ENCODE data around the gene BLACAT1.
"Not testable (repeated sequence)": the region's sequence is repeated elsewhere in the genome, so short reads cannot be mapped to it uniquely, and the experiment has no call there.

The BLACAT1 gene

GRCh38 chr1:205438213-205439158 lies 17.4 kb downstream of the BLACAT1 start:
- no peak for DNase-seq

- no peak for DNase-seq
Measured at GRCh38 chr1:205437570-205437969, 18.3 kb downstream of the BLACAT1 start.

- DNase-seq: no peak
Measured at GRCh38 chr1:205436776-205437410, 19.0 kb downstream of the BLACAT1 start.

GRCh38 chr1:205435578-205436573 lies 20.0 kb downstream of the BLACAT1 start:
- DNase-seq: no peak

GRCh38 chr1:205434738-205435137 lies 21.1 kb downstream of the BLACAT1 start:
- no peak for DNase-seq

- not testable (repeated sequence) for DNase-seq
Measured at GRCh38 chr1:205432692-205433091, 23.2 kb downstream of the BLACAT1 start.

GRCh38 chr1:205432116-205432515 lies 23.7 kb downstream of the BLACAT1 start:
- DNase-seq: no peak

- peak; percentile 71 for DNase-seq
Measured at GRCh38 chr1:205430696-205431305, 25.0 kb downstream of the BLACAT1 start.

- DNase-seq: no peak
Measured at GRCh38 chr1:205429762-205430695, 25.8 kb downstream of the BLACAT1 start.

- DNase-seq: no peak
Measured at GRCh38 chr1:205424901-205425600, 30.8 kb downstream of the BLACAT1 start.

GRCh38 chr1:205423814-205424399 lies 31.9 kb downstream of the BLACAT1 start:
- no peak for DNase-seq

- DNase-seq: no peak
Measured at GRCh38 chr1:205422993-205423642, 32.7 kb downstream of the BLACAT1 start.

GRCh38 chr1:205421798-205422197 lies 34.0 kb downstream of the BLACAT1 start, which contains the start of gene LEMD1:
Gene LEMD1 (minus strand): TSS chr1:205422056. CDS start chr1:205420536, 1,520 bp downstream.
- DNase-seq: no peak

GRCh38 chr1:205420938-205421337 lies 34.9 kb downstream of the BLACAT1 start:
- no peak for DNase-seq

GRCh38 chr1:205417870-205418635 lies 37.8 kb downstream of the BLACAT1 start:
- DNase-seq: no peak

- no peak for DNase-seq
Measured at GRCh38 chr1:205416322-205416721, 39.5 kb downstream of the BLACAT1 start.

- DNase-seq: no peak
Measured at GRCh38 chr1:205410581-205411298, 45.1 kb downstream of the BLACAT1 start.

- DNase-seq: no peak
Measured at GRCh38 chr1:205407970-205408369, 47.9 kb downstream of the BLACAT1 start.

Data from CD4-positive, alpha-beta T cell treated with Interleukin-15 for 1 hour (primary cell).